Panc1 (cell line): Measurements from ENCODE around the gene ARL6IP4. TPM values are rescaled to one million over a fixed set of nuclear protein-coding genes. Genes with fewer than 3 reads are reported as not detected.
A peak's percentile ranks its signal among the peaks of the same experiment; 100 is the strongest.

Experiments used
- ATAC-seq: fragments of 200-7000 bp; cut with Tn5 transposase; 2 replicates; pipeline ENCODE4 v1.9.1; 2020; ENCODE audit warnings: mild to moderate bottlenecking, moderate library complexity
- BruUV-seq: library from RNA; stranded (reverse); fragments of 400-500 nt; replicated peaks from 2 replicates; lab custom pipeline; 2021; lab: Mats Ljungman, UMichigan
- CTCF ChIA-PET: fragments of 300-600 bp; sonication (Branson Sonifier 250); formaldehyde crosslinking; loops from one replicate; lab custom pipeline; 2022; ENCODE audit warnings: antibody characterized with exemption; lab: Charles Lee
- POLR2A ChIA-PET: fragments of 300-600 bp; sonication (Branson Sonifier 250); formaldehyde crosslinking; loops from one replicate; lab custom pipeline; 2022; ENCODE audit warnings: antibody characterized with exemption; lab: Charles Lee
- DNase-seq: peaks from one replicate; pipeline ENCODE4 v3.0.0-alpha.2; 2010; ENCODE audit warnings: low read depth, low spot score
- H3K27ac ChIP-seq: 2 replicates; pipeline ENCODE4 v1.5.1; 2011; ENCODE audit warnings: mild to moderate bottlenecking, low read length, inconsistent platforms
- H3K27me3 ChIP-seq: fragments of 200-500 bp; sonication (Bioruptor generic); 2 replicates; pipeline ENCODE4 v1.6.0; 2014; ENCODE audit warnings: low read length, inconsistent platforms; ENCODE audit not compliant: control insufficient read depth, insufficient read depth
- H3K36me3 ChIP-seq: fragments of 200-500 bp; sonication (Bioruptor generic); 2 replicates; pipeline ENCODE4 v1.5.1; 2014; ENCODE audit warnings: inconsistent platforms, mild to moderate bottlenecking, low read length, moderate library complexity; ENCODE audit not compliant: control insufficient read depth, insufficient read depth
- H3K4me1 ChIP-seq: 2 replicates; pipeline ENCODE4 v1.5.1; 2011; ENCODE audit warnings: inconsistent platforms, mild to moderate bottlenecking, low read length, moderate library complexity; ENCODE audit not compliant: control insufficient read depth, insufficient read depth
- H3K4me3 ChIP-seq, 2 experiments: 2 replicates each; pipeline ENCODE4 v1.5.1; 2011 to 2012; ENCODE audit warnings: low read depth in 2 of 2, low read length in 2 of 2, mild to moderate bottlenecking in 2 of 2, inconsistent platforms in 1 of 2, moderate library complexity in 1 of 2
- H3K9me3 ChIP-seq: fragments of 200-500 bp; sonication (Bioruptor generic); 2 replicates; pipeline ENCODE4 v1.5.1; 2014; ENCODE audit warnings: low read depth, mild to moderate bottlenecking, inconsistent platforms, low read length, moderate library complexity; ENCODE audit not compliant: control insufficient read depth, insufficient read depth
- POLR2AphosphoS5 ChIP-seq: IDR thresholded peaks from 2 replicates; pipeline ENCODE4 v1.6.1; 2012; ENCODE audit warnings: mild to moderate bottlenecking, low read depth, low read length, moderate library complexity
- SIN3A ChIP-seq: IDR thresholded peaks from 2 replicates; pipeline ENCODE4 v1.6.1; 2012; ENCODE audit warnings: low read depth, mild to moderate bottlenecking, low read length, moderate library complexity, borderline replicate concordance; ENCODE audit not compliant: insufficient read depth
- TCF7L2 ChIP-seq: IDR thresholded peaks from 2 replicates; pipeline ENCODE4 v1.6.1; 2011; ENCODE audit warnings: mild to moderate bottlenecking, low read depth, low read length, inconsistent platforms
- in situ Hi-C: cut with HindIII; loops from 2 replicates; pipeline ENCODE4 v1.10.0; 2016; ENCODE audit warnings: low sequenced_read_pairs, low pct_unique_long_range_greater_than_20kb
- intact Hi-C: fragments of 100-400 bp; cut with micrococcal nuclease; formaldehyde crosslinking; loops from one replicate; pipeline ENCODE4 v1.10.0; 2022; ENCODE audit not compliant: unreplicated experiment
- total RNA-seq: library from RNA; stranded (reverse); gene quantifications from one replicate; pipeline ENCODE4 v1.2.1, GENCODE V29; 2021; ENCODE audit not compliant: unreplicated experiment
- TF ChIP-seq, protein P1 (sequence below): fragments of 450-650 bp; IDR thresholded peaks from 2 replicates; pipeline ENCODE4 v1.5.1; 2017; ENCODE audit warnings: mild to moderate bottlenecking
- TF ChIP-seq, protein P2 (sequence below), 2 experiments: IDR thresholded peaks; 2 replicates each; pipeline ENCODE4 v1.6.1; 2011 to 2012; ENCODE audit warnings: low read depth in 2 of 2, control low read depth in 1 of 2, low read length in 1 of 2, mild to moderate bottlenecking in 1 of 2, moderate library complexity in 1 of 2; ENCODE audit not compliant: insufficient read depth in 1 of 2

The ARL6IP4 gene
- total RNA-seq, 1 experiment from 2014 or later: 184 TPM

DNA sequence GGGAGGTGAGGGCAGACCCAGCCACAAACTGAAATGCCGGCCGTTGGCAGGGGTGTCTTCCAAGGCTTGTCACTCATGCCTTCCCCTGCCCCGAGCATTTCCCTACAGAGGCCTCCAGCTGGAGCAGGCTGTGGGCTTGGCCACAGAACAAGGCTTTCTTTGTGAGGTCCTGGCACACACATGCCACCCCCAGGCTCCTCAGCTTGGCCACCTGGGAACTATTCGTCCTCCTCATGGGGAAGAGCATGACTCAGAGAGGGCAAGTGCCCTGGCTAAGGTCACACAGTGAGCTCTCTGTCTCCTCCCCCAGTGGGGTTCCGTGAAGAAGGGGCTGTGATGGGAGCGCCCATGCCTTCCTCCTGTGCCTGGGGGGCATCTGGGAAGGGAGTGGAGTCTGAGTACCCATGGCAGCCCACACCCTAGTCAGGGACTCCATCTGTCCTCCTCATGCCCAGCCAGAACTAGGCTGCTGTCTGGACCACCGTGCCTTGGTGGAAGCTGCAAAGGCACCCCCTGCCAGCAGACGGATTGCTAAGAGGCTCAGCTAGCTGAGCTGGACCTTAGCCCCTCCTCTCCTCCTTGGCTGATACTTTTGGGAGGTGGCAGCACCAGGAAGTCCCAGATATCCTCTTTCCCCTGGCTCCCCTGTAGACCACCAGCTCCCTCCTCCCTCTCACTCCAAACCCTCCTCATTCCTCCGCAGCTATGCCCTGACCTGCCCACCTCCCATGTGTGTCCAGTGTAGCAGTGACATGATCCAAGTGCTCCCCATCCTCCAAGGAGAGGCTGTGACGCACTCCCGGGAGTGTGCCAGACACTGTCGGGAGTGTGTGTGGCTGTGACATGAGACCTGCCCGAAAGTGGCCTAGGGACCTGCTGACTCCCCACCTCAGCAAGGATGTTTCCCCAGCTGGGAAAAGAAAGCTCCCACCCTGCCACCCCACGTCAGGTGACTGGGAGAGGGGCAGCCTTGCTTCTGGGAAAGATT, 35.6 kb upstream of the ARL6IP4 start:
- H3K9me3 ChIP-seq: no peaks in the 10 kb centered on the region
- H3K27me3 ChIP-seq: no peaks in the 10 kb centered on the region
- TF ChIP-seq SIN3A: no peak
- TF ChIP-seq, protein P1, sequence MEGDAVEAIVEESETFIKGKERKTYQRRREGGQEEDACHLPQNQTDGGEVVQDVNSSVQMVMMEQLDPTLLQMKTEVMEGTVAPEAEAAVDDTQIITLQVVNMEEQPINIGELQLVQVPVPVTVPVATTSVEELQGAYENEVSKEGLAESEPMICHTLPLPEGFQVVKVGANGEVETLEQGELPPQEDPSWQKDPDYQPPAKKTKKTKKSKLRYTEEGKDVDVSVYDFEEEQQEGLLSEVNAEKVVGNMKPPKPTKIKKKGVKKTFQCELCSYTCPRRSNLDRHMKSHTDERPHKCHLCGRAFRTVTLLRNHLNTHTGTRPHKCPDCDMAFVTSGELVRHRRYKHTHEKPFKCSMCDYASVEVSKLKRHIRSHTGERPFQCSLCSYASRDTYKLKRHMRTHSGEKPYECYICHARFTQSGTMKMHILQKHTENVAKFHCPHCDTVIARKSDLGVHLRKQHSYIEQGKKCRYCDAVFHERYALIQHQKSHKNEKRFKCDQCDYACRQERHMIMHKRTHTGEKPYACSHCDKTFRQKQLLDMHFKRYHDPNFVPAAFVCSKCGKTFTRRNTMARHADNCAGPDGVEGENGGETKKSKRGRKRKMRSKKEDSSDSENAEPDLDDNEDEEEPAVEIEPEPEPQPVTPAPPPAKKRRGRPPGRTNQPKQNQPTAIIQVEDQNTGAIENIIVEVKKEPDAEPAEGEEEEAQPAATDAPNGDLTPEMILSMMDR: no peak
- TF ChIP-seq TCF7L2: 0 out of 2 replicates have a peak, but pooled peaks have one; percentile 50
- TF ChIP-seq POLR2AphosphoS5: peak; percentile 66
- TF ChIP-seq, protein P2, sequence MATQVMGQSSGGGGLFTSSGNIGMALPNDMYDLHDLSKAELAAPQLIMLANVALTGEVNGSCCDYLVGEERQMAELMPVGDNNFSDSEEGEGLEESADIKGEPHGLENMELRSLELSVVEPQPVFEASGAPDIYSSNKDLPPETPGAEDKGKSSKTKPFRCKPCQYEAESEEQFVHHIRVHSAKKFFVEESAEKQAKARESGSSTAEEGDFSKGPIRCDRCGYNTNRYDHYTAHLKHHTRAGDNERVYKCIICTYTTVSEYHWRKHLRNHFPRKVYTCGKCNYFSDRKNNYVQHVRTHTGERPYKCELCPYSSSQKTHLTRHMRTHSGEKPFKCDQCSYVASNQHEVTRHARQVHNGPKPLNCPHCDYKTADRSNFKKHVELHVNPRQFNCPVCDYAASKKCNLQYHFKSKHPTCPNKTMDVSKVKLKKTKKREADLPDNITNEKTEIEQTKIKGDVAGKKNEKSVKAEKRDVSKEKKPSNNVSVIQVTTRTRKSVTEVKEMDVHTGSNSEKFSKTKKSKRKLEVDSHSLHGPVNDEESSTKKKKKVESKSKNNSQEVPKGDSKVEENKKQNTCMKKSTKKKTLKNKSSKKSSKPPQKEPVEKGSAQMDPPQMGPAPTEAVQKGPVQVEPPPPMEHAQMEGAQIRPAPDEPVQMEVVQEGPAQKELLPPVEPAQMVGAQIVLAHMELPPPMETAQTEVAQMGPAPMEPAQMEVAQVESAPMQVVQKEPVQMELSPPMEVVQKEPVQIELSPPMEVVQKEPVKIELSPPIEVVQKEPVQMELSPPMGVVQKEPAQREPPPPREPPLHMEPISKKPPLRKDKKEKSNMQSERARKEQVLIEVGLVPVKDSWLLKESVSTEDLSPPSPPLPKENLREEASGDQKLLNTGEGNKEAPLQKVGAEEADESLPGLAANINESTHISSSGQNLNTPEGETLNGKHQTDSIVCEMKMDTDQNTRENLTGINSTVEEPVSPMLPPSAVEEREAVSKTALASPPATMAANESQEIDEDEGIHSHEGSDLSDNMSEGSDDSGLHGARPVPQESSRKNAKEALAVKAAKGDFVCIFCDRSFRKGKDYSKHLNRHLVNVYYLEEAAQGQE (IDR thresholded peaks at IDR 0.05; ENCODE audit: insufficient read depth in 1 of 2, low read depth in 2 of 2, low read length in 1 of 2): no peak
- ChIA-PET POLR2A (interaction anchor here (0.6 to 1.4 kb wide), 4 partner anchors 58 to 126 kb away, joined by 3 to 6 read pairs (median 3); no protein-coding TSS in a partner anchor), CTCF (interaction anchor here (0.7 kb wide), 2 partner anchors 51 to 131 kb away, joined by 3 read pairs; no protein-coding TSS in a partner anchor)
- in situ Hi-C loops: no loop called here
- DNase-seq (no peak), ATAC-seq (peak; percentile 86)
- BruUV-seq: no TSS peak
- intact Hi-C loops: loop anchor here (5.0 kb wide), 1 partner anchor 48 kb away; the partner anchor contains the start of gene VPS37B
- H3K4me3 ChIP-seq: peak overlapping the region in 1 of 2 experiments; percentile 26; a peak in 1 of 4 replicates
- no peaks in the 10 kb centered on the region for H3K36me3 ChIP-seq
- peaks cover 54% of the 10 kb centered on the region for H3K4me1 ChIP-seq
- peak overlapping the region; percentile 93 for H3K27ac ChIP-seq

DNA sequence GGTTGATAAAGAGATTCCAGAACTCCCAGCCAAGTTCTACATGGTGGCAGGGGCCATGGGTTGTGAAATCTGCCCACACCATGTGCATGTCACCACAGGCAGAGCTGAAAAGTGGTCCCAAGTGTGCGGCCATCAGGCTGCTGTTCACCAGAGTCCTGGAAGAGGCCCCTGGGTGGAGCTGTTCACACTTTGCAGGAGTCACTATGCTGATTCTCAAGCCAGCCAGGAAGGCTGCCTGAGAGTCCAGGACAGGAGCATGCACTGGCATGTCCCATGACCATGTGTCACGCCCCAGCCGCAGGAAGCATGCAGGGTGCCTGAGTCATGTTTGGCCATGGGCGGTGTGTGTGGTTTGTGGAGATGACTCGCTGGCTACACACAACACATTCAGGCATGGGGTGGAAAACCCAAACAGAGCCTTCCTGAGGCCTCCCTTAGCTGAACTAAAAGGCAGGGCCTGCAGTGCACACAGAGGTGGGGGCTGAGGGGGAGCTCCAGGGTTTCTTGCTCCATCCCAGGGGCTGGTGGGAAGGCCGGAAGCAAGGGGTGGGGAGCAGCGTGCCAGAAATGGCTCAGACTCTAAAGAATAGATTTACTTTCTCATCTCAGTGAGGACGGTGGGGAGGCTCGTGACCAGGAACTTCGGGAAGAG, 33.7 kb upstream of the ARL6IP4 start:
- Histone ChIP-seq H3K27ac (peak overlapping the region; percentile 85), H3K9me3 (no peaks in the 10 kb centered on the region), H3K4me1 (peaks cover 68% of the 10 kb centered on the region), H3K27me3 (no peaks in the 10 kb centered on the region), H3K36me3 (no peaks in the 10 kb centered on the region), H3K4me3 (no peak overlapping the region)
- POLR2A ChIA-PET: interaction anchor here (0.5 to 0.7 kb wide), 2 partner anchors 22 to 54 kb away, joined by 6 read pairs; no protein-coding TSS in a partner anchor
- ATAC-seq (peak; percentile 72), DNase-seq (peak; percentile 91)
- no TSS peak for BruUV-seq
- CTCF ChIA-PET: interaction anchor here (0.6 to 1.0 kb wide), 2 partner anchors 21 to 48 kb away, joined by 8 to 13 read pairs; no protein-coding TSS in a partner anchor
- intact Hi-C loops (no loop called here), in situ Hi-C loops (no loop called here)
- TF ChIP-seq, protein P2 (IDR thresholded peaks at IDR 0.05; ENCODE audit: insufficient read depth in 1 of 2, low read depth in 2 of 2, low read length in 1 of 2): no peak; a peak in 1 of 4 replicates
- TF ChIP-seq POLR2AphosphoS5 (0 out of 2 replicates have a peak, but pooled peaks have one; percentile 31), TCF7L2 (no peak), SIN3A (no peak)
- TF ChIP-seq, protein P1: no peak
